OCI-LY3 (cell line): ENCODE results near the gene MTHFSD.

Source experiments
- H2AFZ ChIP-seq: fragments of 200-600, 300-600 bp; shearing (Covaris generic); 2 replicates; pipeline ENCODE4 v1.6.0; 2014; ENCODE audit warnings: antibody characterized with exemption, low read depth, low read length
- H3K27ac ChIP-seq: fragments of 200-600, 300-600 bp; sonication (generic); 2 replicates; pipeline ENCODE4 v1.5.1; 2014; ENCODE audit warnings: mild to moderate bottlenecking, low read length, moderate library complexity, mixed read lengths
- H3K27me3 ChIP-seq: fragments of 200-600, 300-600 bp; sonication (generic); 2 replicates; pipeline ENCODE4 v1.6.1; 2014; ENCODE audit warnings: low read depth, low read length, mixed read lengths
- H3K36me3 ChIP-seq: fragments of 200-600, 300-600 bp; sonication (generic); replicated peaks from 2 replicates; pipeline ENCODE3; 2014; ENCODE audit warnings: low read depth, low read length, mixed read lengths
- H3K4me1 ChIP-seq: fragments of 300-600, 200-600 bp; sonication (generic); 2 replicates; pipeline ENCODE4 v1.6.1; 2014; ENCODE audit warnings: low read length, mixed read lengths
- H3K4me2 ChIP-seq: fragments of 200-600, 300-600 bp; sonication (generic); 2 replicates; pipeline ENCODE4 v1.6.1; 2014; ENCODE audit warnings: low read length, mixed read lengths
- H3K4me3 ChIP-seq: fragments of 300-600, 200-600 bp; sonication (generic); 2 replicates; pipeline ENCODE4 v1.5.1; 2014; ENCODE audit warnings: antibody characterized with exemption, mild to moderate bottlenecking, low read length, moderate library complexity
- H3K79me2 ChIP-seq: fragments of 300-600, 200-600 bp; shearing (Covaris generic); 2 replicates; pipeline ENCODE4 v1.6.1; 2014; ENCODE audit warnings: mild to moderate bottlenecking, low read length, mixed read lengths
- H3K9ac ChIP-seq: fragments of 300-600, 200-600 bp; shearing (Covaris generic); 2 replicates; pipeline ENCODE4 v1.6.0; 2014; ENCODE audit warnings: mild to moderate bottlenecking, low read length, moderate library complexity
- H3K9me3 ChIP-seq: fragments of 200-600, 300-600 bp; shearing (Covaris generic); 2 replicates; pipeline ENCODE4 v1.6.1; 2014; ENCODE audit warnings: low read length, mixed read lengths; ENCODE audit not compliant: insufficient read depth
- H4K20me1 ChIP-seq: fragments of 200-600, 300-600 bp; sonication (generic); 2 replicates; pipeline ENCODE4 v1.6.1; 2016; ENCODE audit warnings: low read length, mixed read lengths; ENCODE audit not compliant: insufficient read depth
- CTCF ChIP-seq: fragments of 200-600, 300-600 bp; sonication (generic); IDR thresholded peaks from 2 replicates; pipeline ENCODE4 v1.5.1; 2014; ENCODE audit warnings: antibody characterized with exemption, low read length, low read depth
- EZH2phosphoT487 ChIP-seq: fragments of 200-600 bp; shearing (Covaris generic); IDR thresholded peaks from 2 replicates; pipeline ENCODE4 v1.6.1; 2018; ENCODE audit warnings: antibody characterized with exemption, mixed run types, low read depth

MTHFSD gene

GRCh38 chr16:86492267-86492960 is 62.6 kb downstream of the MTHFSD start:
- Histone ChIP-seq H3K27me3 (peaks cover 22% of the 10 kb centered on the region), H3K27ac (no peak overlapping the region), H3K9ac (no peak overlapping the region), H3K4me1 (no peaks in the 10 kb centered on the region), H2AFZ (no peak overlapping the region), H3K4me2 (no peak overlapping the region), H4K20me1 (no peaks in the 10 kb centered on the region), H3K79me2 (no peaks in the 10 kb centered on the region), H3K4me3 (no peak overlapping the region), H3K9me3 (no peaks in the 10 kb centered on the region), H3K36me3 (no peaks in the 10 kb centered on the region)
- TF ChIP-seq CTCF (no peak), EZH2phosphoT487 (no peak)

- Histone ChIP-seq H3K36me3 (no peaks in the 10 kb centered on the region), H3K27ac (no peak overlapping the region)
Observed at GRCh38 chr16:86491640-86492023, 63.4 kb downstream of the MTHFSD start.

GRCh38 chr16:86490859-86491639 is 64.0 kb downstream of the MTHFSD start:
- Histone ChIP-seq H3K9ac (no peak overlapping the region), H3K36me3 (no peaks in the 10 kb centered on the region), H2AFZ (no peak overlapping the region), H3K9me3 (no peaks in the 10 kb centered on the region), H3K27me3 (peaks cover 22% of the 10 kb centered on the region), H3K27ac (no peak overlapping the region), H3K4me2 (no peak overlapping the region), H3K4me1 (no peaks in the 10 kb centered on the region), H4K20me1 (no peaks in the 10 kb centered on the region), H3K79me2 (no peaks in the 10 kb centered on the region), H3K4me3 (no peak overlapping the region)
- TF ChIP-seq EZH2phosphoT487 (no peak), CTCF (no peak)

More at GRCh38 chr16:86491640-86492023, 63.4 kb downstream of the MTHFSD start:
- Histone ChIP-seq H3K27me3 (peaks cover 22% of the 10 kb centered on the region), H3K4me3 (no peak overlapping the region), H3K4me1 (no peaks in the 10 kb centered on the region), H4K20me1 (no peaks in the 10 kb centered on the region), H2AFZ (no peak overlapping the region), H3K4me2 (no peak overlapping the region), H3K9me3 (no peaks in the 10 kb centered on the region), H3K79me2 (no peaks in the 10 kb centered on the region), H3K9ac (no peak overlapping the region)
- TF ChIP-seq EZH2phosphoT487, result no peak
- no peak for TF ChIP-seq CTCF

- Histone ChIP-seq H3K9ac (no peak overlapping the region), H2AFZ (no peak overlapping the region), H3K27ac (no peak overlapping the region), H3K4me2 (no peak overlapping the region), H3K4me1 (no peaks in the 10 kb centered on the region), H3K36me3 (no peaks in the 10 kb centered on the region), H3K79me2 (no peaks in the 10 kb centered on the region), H3K4me3 (no peak overlapping the region), H3K9me3 (no peaks in the 10 kb centered on the region), H4K20me1 (no peaks in the 10 kb centered on the region), H3K27me3 (peaks cover 20% of the 10 kb centered on the region)
- no peak for TF ChIP-seq CTCF
- no peak for TF ChIP-seq EZH2phosphoT487
Observed at GRCh38 chr16:86485746-86486145, 69.3 kb downstream of the MTHFSD start.
